Mesodermal cell (in vitro differentiated cells): ENCODE results near the gene FCN2.

Experiments used
- H3K27ac ChIP-seq: 2 replicates; pipeline ENCODE4 v1.7.0; 2013; ENCODE audit warnings: mild to moderate bottlenecking, low read depth, low read length, moderate library complexity; ENCODE audit not compliant: severe bottlenecking
- H3K36me3 ChIP-seq: 2 replicates; pipeline ENCODE4 v1.7.1; 2013; ENCODE audit warnings: mild to moderate bottlenecking, low read length, moderate library complexity; ENCODE audit not compliant: control insufficient read depth, insufficient read depth
- H3K4me1 ChIP-seq: one replicate; pipeline ENCODE4 v1.7.1; 2013; ENCODE audit warnings: mild to moderate bottlenecking, low read length; ENCODE audit not compliant: insufficient read depth, control insufficient read depth, poor library complexity, severe bottlenecking
- H3K4me3 ChIP-seq: 2 replicates; pipeline ENCODE4 v1.7.0; 2013; ENCODE audit warnings: low read length, control low read depth, mild to moderate bottlenecking; ENCODE audit not compliant: insufficient read depth, poor library complexity, severe bottlenecking; ENCODE audit errors: extremely low read depth
- H3K9me3 ChIP-seq: 2 replicates; pipeline ENCODE4 v1.7.1; 2013; ENCODE audit warnings: mild to moderate bottlenecking, low read length, moderate library complexity; ENCODE audit not compliant: control insufficient read depth
- WGBS, 2 experiments: methylation state at CpG; one replicate each; pipeline ENCODE4 v1.1.5; 2013; ENCODE audit warnings: missing lambda C conversion rate in 2 of 2; ENCODE audit not compliant: insufficient coverage in 2 of 2; 5-methylcytosine and 5-hydroxymethylcytosine counted together

Gene FCN2

GRCh38 chr9:134923466-134923865 is 42.9 kb downstream of the FCN2 start:
- Histone ChIP-seq H3K9me3 (peaks cover 8% of the 10 kb centered on the region), H3K4me3 (no peak overlapping the region), H3K27ac (no peak overlapping the region), H3K4me1 (no peaks in the 10 kb centered on the region), H3K36me3 (no peaks in the 10 kb centered on the region)
- WGBS, 2 experiments = 73 to 83% methylated on average over 5 to 7 of the region's 7 CpGs

- Histone ChIP-seq H3K4me1 (no peaks in the 10 kb centered on the region), H3K27ac (no peak overlapping the region), H3K9me3 (no peaks in the 10 kb centered on the region), H3K36me3 (no peaks in the 10 kb centered on the region), H3K4me3 (no peak overlapping the region)
- 63 to 96% methylated on average over 5 to 6 of the region's 7 CpGs for whole genome bisulfite sequencing, 2 experiments
Observed at GRCh38 chr9:134925011-134925511, 44.5 kb downstream of the FCN2 start.

GRCh38 chr9:134928436-134929192 is 48.0 kb downstream of the FCN2 start:
- WGBS, 2 experiments = 85 to 92% methylated on average over 14 of the region's 15 CpGs

GRCh38 chr9:134929193-134930158 is 48.9 kb downstream of the FCN2 start:
- no peaks in the 10 kb centered on the region for H3K9me3 ChIP-seq
- H3K4me1 ChIP-seq = no peaks in the 10 kb centered on the region
- no peak overlapping the region for H3K27ac ChIP-seq
- no peak overlapping the region for H3K4me3 ChIP-seq
- H3K36me3 ChIP-seq = no peaks in the 10 kb centered on the region
- WGBS, 2 experiments = 89 to 92% methylated on average over 6 to 13 of the region's 13 CpGs

More at GRCh38 chr9:134928436-134929192, 48.0 kb downstream of the FCN2 start:
- Histone ChIP-seq H3K4me1 (no peaks in the 10 kb centered on the region), H3K4me3 (no peak overlapping the region), H3K36me3 (no peaks in the 10 kb centered on the region), H3K9me3 (no peaks in the 10 kb centered on the region), H3K27ac (no peak overlapping the region)

GRCh38 chr9:134930398-134930797 is 49.8 kb downstream of the FCN2 start:
- Histone ChIP-seq H3K36me3 (no peaks in the 10 kb centered on the region), H3K4me3 (no peak overlapping the region), H3K27ac (no peak overlapping the region), H3K4me1 (no peaks in the 10 kb centered on the region), H3K9me3 (no peaks in the 10 kb centered on the region)
- 87 to 91% methylated on average over 6 of the region's 13 CpGs for WGBS, 2 experiments

GRCh38 chr9:134932171-134932570 is 51.6 kb downstream of the FCN2 start:
- Histone ChIP-seq H3K27ac (no peak overlapping the region), H3K9me3 (no peaks in the 10 kb centered on the region)

GRCh38 chr9:134932606-134933005 is 52.0 kb downstream of the FCN2 start:
- 96 to 100% methylated on average over 2 to 4 of the region's 5 CpGs for WGBS, 2 experiments
- Histone ChIP-seq H3K9me3 (no peaks in the 10 kb centered on the region), H3K4me1 (no peaks in the 10 kb centered on the region), H3K36me3 (no peaks in the 10 kb centered on the region), H3K27ac (no peak overlapping the region), H3K4me3 (no peak overlapping the region)

More at GRCh38 chr9:134932171-134932570, 51.6 kb downstream of the FCN2 start:
- H3K4me1 ChIP-seq = no peaks in the 10 kb centered on the region
- H3K36me3 ChIP-seq = no peaks in the 10 kb centered on the region
- H3K4me3 ChIP-seq = no peak overlapping the region
- 89 to 95% methylated on average over 11 to 12 of the region's 12 CpGs for WGBS, 2 experiments

- no peak overlapping the region for H3K4me3 ChIP-seq
- no peaks in the 10 kb centered on the region for H3K36me3 ChIP-seq
- H3K4me1 ChIP-seq = no peaks in the 10 kb centered on the region
- WGBS, 2 experiments = 93 to 97% methylated on average over 8 to 9 of the region's 10 CpGs
- H3K27ac ChIP-seq = no peak overlapping the region
- H3K9me3 ChIP-seq = no peaks in the 10 kb centered on the region
Observed at GRCh38 chr9:134933076-134933659, 52.6 kb downstream of the FCN2 start.

GRCh38 chr9:134935056-134935640 is 54.5 kb downstream of the FCN2 start:
- Histone ChIP-seq H3K36me3 (no peaks in the 10 kb centered on the region), H3K4me3 (no peak overlapping the region), H3K4me1 (no peaks in the 10 kb centered on the region), H3K27ac (peak overlapping the region; percentile 16), H3K9me3 (no peaks in the 10 kb centered on the region)
- WGBS, 2 experiments = 61 to 68% methylated on average over 9 of the region's 17 CpGs

- 91 to 94% methylated on average over 11 to 23 of the region's 27 CpGs for WGBS, 2 experiments
- Histone ChIP-seq H3K27ac (no peak overlapping the region), H3K36me3 (no peaks in the 10 kb centered on the region)
Observed at GRCh38 chr9:134935701-134936345, 55.2 kb downstream of the FCN2 start.

More at GRCh38 chr9:134935701-134936345, 55.2 kb downstream of the FCN2 start:
- Histone ChIP-seq H3K9me3 (no peaks in the 10 kb centered on the region), H3K4me1 (no peaks in the 10 kb centered on the region), H3K4me3 (no peak overlapping the region)
